Peyer's patch (tissue), 4 donors: ENCODE measurements around the gene RAD51B.

Experiments
- CTCF ChIP-seq, 6 experiments: fragments of 450-650 bp in 4 of 6; fragments of 200-600 bp in 2 of 6; sonication (generic) in 1 of 6; IDR thresholded peaks; one replicate each; pipeline ENCODE4 v1.5.1; 2017 to 2019; ENCODE audit warnings: antibody characterized with exemption in 6 of 6, mild to moderate bottlenecking in 3 of 6, moderate library complexity in 1 of 6
- POLR2A ChIP-seq, 2 donors: fragments of 450-650 bp; IDR thresholded peaks; one replicate each; pipeline ENCODE4 v1.5.1; 2017; ENCODE audit warnings: antibody characterized with exemption in 2 of 2, mild to moderate bottlenecking in 2 of 2, moderate library complexity in 2 of 2

- TF ChIP-seq CTCF (IDR thresholded peaks at IDR 0.05) (no peak), POLR2A (IDR thresholded peaks at IDR 0.05) (no peak)
These were observed 553.6 kb downstream of the RAD51B start for GRCh38 chr14:68373124-68373646.
